ENCODE measurements around the gene GAGE12E. TPM values are rescaled to one million over a fixed set of nuclear protein-coding genes. Genes with fewer than 3 reads are reported as not detected.
"Not testable (repeated sequence)": the region's sequence is repeated elsewhere in the genome, so short reads cannot be mapped to it uniquely, and the experiment has no call there.

The GAGE12E gene, protein sequence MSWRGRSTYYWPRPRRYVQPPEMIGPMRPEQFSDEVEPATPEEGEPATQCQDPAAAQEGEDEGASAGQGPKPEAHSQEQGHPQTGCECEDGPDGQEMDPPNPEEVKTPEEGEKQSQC
- not detected for total RNA-seq (2013)
- polyA plus RNA-seq: not detected
- polyA minus RNA-seq: not detected in 2 replicates
- 0 reads per million in 11 experiments for total RNA-seq

DNA sequence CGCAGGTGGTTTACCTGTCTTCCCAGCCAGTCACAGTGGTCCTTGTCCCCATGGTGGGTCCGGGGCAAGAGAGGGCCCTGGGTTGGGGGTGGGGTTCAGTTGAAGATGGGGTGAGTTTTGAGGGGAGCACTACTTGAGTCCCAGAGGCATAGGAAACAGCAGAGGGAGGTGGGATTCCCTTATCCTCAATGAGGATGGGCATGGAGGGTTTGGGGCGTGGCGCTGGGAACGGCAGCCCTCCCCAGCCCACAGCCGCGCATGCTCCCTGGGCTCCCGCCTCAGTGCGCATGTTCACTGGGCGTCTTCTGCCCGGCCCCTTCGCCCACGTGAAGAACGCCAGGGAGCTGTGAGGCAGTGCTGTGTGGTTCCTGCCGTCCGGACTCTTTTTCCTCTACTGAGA, at the start of gene GAGE12E:
Gene GAGE12E (plus strand): TSS at position 301 of the 400 bp plus-strand sequence. CDS start 1,155 bp downstream, outside the sequence.
- H3K9ac ChIP-seq (ENCODE audit: insufficient read depth, low read length, poor library complexity, severe bottlenecking); H3K4me1 Mint-ChIP-seq; H3K79me2 ChIP-seq (ENCODE audit: insufficient read depth, low read length); H2AFZ ChIP-seq (ENCODE audit: insufficient read depth, low read depth, low read length, poor library complexity, severe bottlenecking); H3K4me2 ChIP-seq (replicated peaks; ENCODE audit: extremely low read depth, low read length, poor library complexity, severe bottlenecking); H3K4me3 Mint-ChIP-seq; H3K9me3 ChIP-seq (replicated peaks in 1 of 2; ENCODE audit: control insufficient read depth in 1 of 2, insufficient read depth in 1 of 2, low read length in 2 of 2); H3K27ac Mint-ChIP-seq; DNase-seq; H3K4me1 ChIP-seq (ENCODE audit: control insufficient read depth in 1 of 2, insufficient read depth in 2 of 2, low read length in 2 of 2); H3K36me3 Mint-ChIP-seq; H3K36me3 ChIP-seq (replicated peaks in 1 of 2; ENCODE audit: control insufficient read depth in 1 of 2, insufficient read depth in 2 of 2, low read length in 2 of 2); H3K9me3 Mint-ChIP-seq; intact Hi-C loops (cut with micrococcal nuclease); H3K27me3 ChIP-seq (ENCODE audit: control insufficient read depth in 2 of 2, insufficient read depth in 2 of 2, low read length in 2 of 2); H3K27ac ChIP-seq (ENCODE audit: low read depth in 1 of 2, low read length in 2 of 2); H3K4me3 ChIP-seq (replicated peaks in 1 of 3; ENCODE audit: low read depth in 2 of 3, low read length in 3 of 3); H4K20me1 ChIP-seq (ENCODE audit: insufficient read depth, low read length); H3K27me3 Mint-ChIP-seq (ENCODE audit: low read depth in 3 of 3): not testable (repeated sequence)
- no CpG with 5 or more reads among the region's 16 CpGs for WGBS (ENCODE audit: insufficient coverage)

DNA sequence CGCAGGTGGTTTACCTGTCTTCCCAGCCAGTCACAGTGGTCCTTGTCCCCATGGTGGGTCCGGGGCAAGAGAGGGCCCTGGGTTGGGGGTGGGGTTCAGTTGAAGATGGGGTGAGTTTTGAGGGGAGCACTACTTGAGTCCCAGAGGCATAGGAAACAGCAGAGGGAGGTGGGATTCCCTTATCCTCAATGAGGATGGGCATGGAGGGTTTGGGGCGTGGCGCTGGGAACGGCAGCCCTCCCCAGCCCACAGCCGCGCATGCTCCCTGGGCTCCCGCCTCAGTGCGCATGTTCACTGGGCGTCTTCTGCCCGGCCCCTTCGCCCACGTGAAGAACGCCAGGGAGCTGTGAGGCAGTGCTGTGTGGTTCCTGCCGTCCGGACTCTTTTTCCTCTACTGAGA, 19.2 kb upstream of the GAGE12E start, which contains the start of gene GAGE12C:
Gene GAGE12C (plus strand): TSS at position 301 of the 400 bp plus-strand sequence. CDS start 1,155 bp downstream, outside the sequence.
- H3K9me3 Mint-ChIP-seq; H3K27me3 ChIP-seq (ENCODE audit: control insufficient read depth in 2 of 2, insufficient read depth in 2 of 2, low read length in 2 of 2); H3K36me3 Mint-ChIP-seq; H3K27me3 Mint-ChIP-seq (ENCODE audit: low read depth in 3 of 3); H3K79me2 ChIP-seq (ENCODE audit: insufficient read depth, low read length); H3K4me3 ChIP-seq (replicated peaks in 1 of 3; ENCODE audit: low read depth in 2 of 3, low read length in 3 of 3); H3K9me3 ChIP-seq (replicated peaks in 1 of 2; ENCODE audit: control insufficient read depth in 1 of 2, insufficient read depth in 1 of 2, low read length in 2 of 2); H3K36me3 ChIP-seq (replicated peaks in 1 of 2; ENCODE audit: control insufficient read depth in 1 of 2, insufficient read depth in 2 of 2, low read length in 2 of 2); H3K4me2 ChIP-seq (replicated peaks; ENCODE audit: extremely low read depth, low read length, poor library complexity, severe bottlenecking); H3K9ac ChIP-seq (ENCODE audit: insufficient read depth, low read length, poor library complexity, severe bottlenecking); H2AFZ ChIP-seq (ENCODE audit: insufficient read depth, low read depth, low read length, poor library complexity, severe bottlenecking); DNase-seq; H3K27ac Mint-ChIP-seq; H3K4me1 Mint-ChIP-seq; H3K4me3 Mint-ChIP-seq; H3K4me1 ChIP-seq (ENCODE audit: control insufficient read depth in 1 of 2, insufficient read depth in 2 of 2, low read length in 2 of 2); intact Hi-C loops (cut with micrococcal nuclease); H3K27ac ChIP-seq (ENCODE audit: low read depth in 1 of 2, low read length in 2 of 2); H4K20me1 ChIP-seq (ENCODE audit: insufficient read depth, low read length): not testable (repeated sequence)
- no CpG with 5 or more reads among the region's 16 CpGs for WGBS (ENCODE audit: insufficient coverage)

DNA sequence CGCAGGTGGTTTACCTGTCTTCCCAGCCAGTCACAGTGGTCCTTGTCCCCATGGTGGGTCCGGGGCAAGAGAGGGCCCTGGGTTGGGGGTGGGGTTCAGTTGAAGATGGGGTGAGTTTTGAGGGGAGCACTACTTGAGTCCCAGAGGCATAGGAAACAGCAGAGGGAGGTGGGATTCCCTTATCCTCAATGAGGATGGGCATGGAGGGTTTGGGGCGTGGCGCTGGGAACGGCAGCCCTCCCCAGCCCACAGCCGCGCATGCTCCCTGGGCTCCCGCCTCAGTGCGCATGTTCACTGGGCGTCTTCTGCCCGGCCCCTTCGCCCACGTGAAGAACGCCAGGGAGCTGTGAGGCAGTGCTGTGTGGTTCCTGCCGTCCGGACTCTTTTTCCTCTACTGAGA, 9.7 kb upstream of the GAGE12E start, which contains the start of gene GAGE12D:
Gene GAGE12D (plus strand): TSS at position 301 of the 400 bp plus-strand sequence. CDS start 1,155 bp downstream, outside the sequence.
- H3K4me3 ChIP-seq (replicated peaks in 1 of 3; ENCODE audit: low read depth in 2 of 3, low read length in 3 of 3); H3K27me3 ChIP-seq (ENCODE audit: control insufficient read depth in 2 of 2, insufficient read depth in 2 of 2, low read length in 2 of 2); H3K9me3 ChIP-seq (replicated peaks in 1 of 2; ENCODE audit: control insufficient read depth in 1 of 2, insufficient read depth in 1 of 2, low read length in 2 of 2); intact Hi-C loops (cut with micrococcal nuclease); H3K27ac ChIP-seq (ENCODE audit: low read depth in 1 of 2, low read length in 2 of 2); H3K36me3 ChIP-seq (replicated peaks in 1 of 2; ENCODE audit: control insufficient read depth in 1 of 2, insufficient read depth in 2 of 2, low read length in 2 of 2); H3K4me2 ChIP-seq (replicated peaks; ENCODE audit: extremely low read depth, low read length, poor library complexity, severe bottlenecking); H3K27me3 Mint-ChIP-seq (ENCODE audit: low read depth in 3 of 3); H3K36me3 Mint-ChIP-seq; H3K79me2 ChIP-seq (ENCODE audit: insufficient read depth, low read length); DNase-seq; H4K20me1 ChIP-seq (ENCODE audit: insufficient read depth, low read length); H3K4me1 Mint-ChIP-seq; H3K4me3 Mint-ChIP-seq; H3K9me3 Mint-ChIP-seq; H3K9ac ChIP-seq (ENCODE audit: insufficient read depth, low read length, poor library complexity, severe bottlenecking); H3K4me1 ChIP-seq (ENCODE audit: control insufficient read depth in 1 of 2, insufficient read depth in 2 of 2, low read length in 2 of 2); H2AFZ ChIP-seq (ENCODE audit: insufficient read depth, low read depth, low read length, poor library complexity, severe bottlenecking); H3K27ac Mint-ChIP-seq: not testable (repeated sequence)
- WGBS (ENCODE audit: insufficient coverage): no CpG with 5 or more reads among the region's 16 CpGs

DNA sequence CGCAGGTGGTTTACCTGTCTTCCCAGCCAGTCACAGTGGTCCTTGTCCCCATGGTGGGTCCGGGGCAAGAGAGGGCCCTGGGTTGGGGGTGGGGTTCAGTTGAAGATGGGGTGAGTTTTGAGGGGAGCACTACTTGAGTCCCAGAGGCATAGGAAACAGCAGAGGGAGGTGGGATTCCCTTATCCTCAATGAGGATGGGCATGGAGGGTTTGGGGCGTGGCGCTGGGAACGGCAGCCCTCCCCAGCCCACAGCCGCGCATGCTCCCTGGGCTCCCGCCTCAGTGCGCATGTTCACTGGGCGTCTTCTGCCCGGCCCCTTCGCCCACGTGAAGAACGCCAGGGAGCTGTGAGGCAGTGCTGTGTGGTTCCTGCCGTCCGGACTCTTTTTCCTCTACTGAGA, 9.5 kb downstream of the GAGE12E start, which contains the start of gene GAGE12F:
Gene GAGE12F (plus strand): TSS at position 301 of the 400 bp plus-strand sequence. CDS start 1,155 bp downstream, outside the sequence.
- DNase-seq; H3K27me3 ChIP-seq (ENCODE audit: control insufficient read depth in 2 of 2, insufficient read depth in 2 of 2, low read length in 2 of 2); H3K9me3 Mint-ChIP-seq; H3K9me3 ChIP-seq (replicated peaks in 1 of 2; ENCODE audit: control insufficient read depth in 1 of 2, insufficient read depth in 1 of 2, low read length in 2 of 2); H3K27ac ChIP-seq (ENCODE audit: low read depth in 1 of 2, low read length in 2 of 2); H3K4me3 ChIP-seq (replicated peaks in 1 of 3; ENCODE audit: low read depth in 2 of 3, low read length in 3 of 3); H3K4me1 ChIP-seq (ENCODE audit: control insufficient read depth in 1 of 2, insufficient read depth in 2 of 2, low read length in 2 of 2); H3K36me3 Mint-ChIP-seq; H4K20me1 ChIP-seq (ENCODE audit: insufficient read depth, low read length); H3K4me2 ChIP-seq (replicated peaks; ENCODE audit: extremely low read depth, low read length, poor library complexity, severe bottlenecking); H3K27ac Mint-ChIP-seq; H3K36me3 ChIP-seq (replicated peaks in 1 of 2; ENCODE audit: control insufficient read depth in 1 of 2, insufficient read depth in 2 of 2, low read length in 2 of 2); H3K4me1 Mint-ChIP-seq; H3K9ac ChIP-seq (ENCODE audit: insufficient read depth, low read length, poor library complexity, severe bottlenecking); H2AFZ ChIP-seq (ENCODE audit: insufficient read depth, low read depth, low read length, poor library complexity, severe bottlenecking); H3K27me3 Mint-ChIP-seq (ENCODE audit: low read depth in 3 of 3); H3K4me3 Mint-ChIP-seq; intact Hi-C loops (cut with micrococcal nuclease); H3K79me2 ChIP-seq (ENCODE audit: insufficient read depth, low read length): not testable (repeated sequence)
- no CpG with 5 or more reads among the region's 16 CpGs for WGBS (ENCODE audit: insufficient coverage)

Measured in CD14-positive monocyte (primary cell).